ENCODE data around the gene SGCD.

SGCD gene

GRCh38 chr5:156361436-156362109 is 34.6 kb downstream of the SGCD start:
- DNase-seq (ENCODE audit: low spot score): no peak

GRCh38 chr5:156363861-156364260 is 36.9 kb downstream of the SGCD start:
- DNase-seq (ENCODE audit: low spot score): no peak

- no peak for DNase-seq (ENCODE audit: low spot score)
Measured at GRCh38 chr5:156366521-156366920, 39.6 kb downstream of the SGCD start.

- no peak for DNase-seq (ENCODE audit: low spot score)
Measured at GRCh38 chr5:156367597-156367996, 40.6 kb downstream of the SGCD start.

GRCh38 chr5:156375895-156376495 is 49.0 kb downstream of the SGCD start:
- DNase-seq (ENCODE audit: low spot score): no peak

- DNase-seq (ENCODE audit: low spot score): no peak
Measured at GRCh38 chr5:156376751-156377150, 49.8 kb downstream of the SGCD start.

GRCh38 chr5:156378159-156378558 is 51.2 kb downstream of the SGCD start:
- DNase-seq (ENCODE audit: low spot score): no peak

GRCh38 chr5:156379206-156379605 is 52.2 kb downstream of the SGCD start:
- DNase-seq (ENCODE audit: low spot score): no peak

- DNase-seq (ENCODE audit: low spot score): no peak
Measured at GRCh38 chr5:156380848-156381247, 53.9 kb downstream of the SGCD start.

GRCh38 chr5:156383510-156384265 is 56.7 kb downstream of the SGCD start:
- DNase-seq (ENCODE audit: low spot score): no peak

GRCh38 chr5:156385416-156385815 is 58.5 kb downstream of the SGCD start:
- no peak for DNase-seq (ENCODE audit: low spot score)

GRCh38 chr5:156386976-156387375 is 60.0 kb downstream of the SGCD start:
- DNase-seq (ENCODE audit: low spot score): no peak

GRCh38 chr5:156387391-156387790 is 60.4 kb downstream of the SGCD start:
- DNase-seq (ENCODE audit: low spot score): no peak

GRCh38 chr5:156388233-156388632 is 61.3 kb downstream of the SGCD start:
- DNase-seq (ENCODE audit: low spot score): no peak

GRCh38 chr5:156391139-156391538 is 64.2 kb downstream of the SGCD start:
- DNase-seq (ENCODE audit: low spot score): no peak

GRCh38 chr5:156393980-156394379 is 67.0 kb downstream of the SGCD start:
- no peak for DNase-seq (ENCODE audit: low spot score)

- DNase-seq (ENCODE audit: low spot score): no peak
Measured at GRCh38 chr5:156394642-156395305, 67.8 kb downstream of the SGCD start.

- no peak for DNase-seq (ENCODE audit: low spot score)
Measured at GRCh38 chr5:156395306-156395675, 68.3 kb downstream of the SGCD start.

- no peak for DNase-seq (ENCODE audit: low spot score)
Measured at GRCh38 chr5:156396063-156396829, 69.3 kb downstream of the SGCD start.

GRCh38 chr5:156396830-156397081 is 69.8 kb downstream of the SGCD start:
- DNase-seq (ENCODE audit: low spot score): no peak

- no peak for DNase-seq (ENCODE audit: low spot score)
Measured at GRCh38 chr5:156399323-156399722, 72.4 kb downstream of the SGCD start.

GRCh38 chr5:156400231-156400986 is 73.4 kb downstream of the SGCD start:
- DNase-seq (ENCODE audit: low spot score): no peak
